Activated CD4-positive, alpha-beta T cell treated with anti-CD3 and anti-CD28 coated beads, Interleukin-2, Interleukin-6, amounts not matched to agents 100 ng/mL and 50 ng/mL, durations not matched to agents 16 hours and 8 hours (primary cell): ENCODE measurements around the gene POLD4.

ENCODE experiments used
- DNase-seq: peaks from one replicate; pipeline ENCODE4 v3.0.0-alpha.2; 2020

POLD4 gene

DNA sequence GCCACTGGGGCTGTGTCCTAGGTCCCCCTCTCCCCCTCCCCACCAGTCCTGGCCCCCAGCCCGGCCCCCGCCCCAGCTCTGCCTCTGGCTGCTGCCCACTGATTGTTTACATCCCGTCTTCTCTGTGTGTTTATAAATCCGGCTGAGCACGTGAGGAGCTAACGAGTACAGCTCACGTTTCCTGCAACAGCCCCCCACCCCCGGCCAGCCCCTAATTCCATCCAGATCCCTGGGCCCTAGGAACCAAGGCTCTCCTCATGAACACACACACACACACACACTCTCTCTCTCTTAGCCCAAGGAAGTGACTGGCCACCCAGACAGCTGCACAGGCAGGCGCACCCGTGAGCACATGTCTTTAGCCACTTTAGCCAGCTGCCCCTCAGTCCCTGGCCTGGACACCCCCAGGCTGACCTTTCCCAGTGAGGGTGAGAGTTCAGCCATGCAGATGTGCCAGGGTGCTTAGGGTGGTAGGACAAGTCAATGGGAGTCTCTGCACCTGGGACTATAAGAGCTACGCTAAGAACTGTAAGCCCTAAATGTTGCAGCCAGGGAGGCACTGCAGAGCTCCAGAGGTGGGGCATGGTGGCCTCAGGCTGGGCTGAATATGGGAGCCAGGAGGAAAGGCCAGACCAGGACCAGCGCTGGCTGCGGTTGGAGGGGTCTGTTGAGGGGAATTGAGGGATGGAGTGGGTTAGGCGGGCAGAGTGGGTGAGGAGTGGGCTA, 17.2 kb upstream of the POLD4 start:
- DNase-seq = no peak

DNA sequence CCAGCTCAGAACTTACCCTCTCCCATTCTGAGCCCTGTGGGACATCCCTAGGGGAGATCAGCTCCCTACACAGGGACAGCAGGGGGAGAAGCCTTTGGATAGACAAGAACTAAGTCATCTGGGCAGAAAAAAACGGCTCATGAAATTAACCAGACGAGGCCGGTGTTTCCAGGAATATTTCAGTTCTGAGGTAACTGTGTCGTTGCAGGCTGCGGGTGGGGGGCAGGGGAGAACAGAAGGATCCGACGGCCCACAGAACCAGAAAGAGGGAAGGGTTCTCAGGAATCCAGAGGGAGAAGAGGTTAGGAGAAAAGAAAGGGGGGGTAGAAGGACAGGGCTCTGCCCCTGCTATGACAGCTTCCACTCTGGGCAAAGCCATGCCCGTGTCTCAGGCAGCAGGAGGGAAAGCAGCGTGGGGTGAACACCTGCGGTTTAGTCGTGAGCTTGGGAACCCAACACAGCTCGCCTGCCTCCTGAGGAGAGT, 16.5 kb upstream of the POLD4 start:
- DNase-seq = no peak

DNA sequence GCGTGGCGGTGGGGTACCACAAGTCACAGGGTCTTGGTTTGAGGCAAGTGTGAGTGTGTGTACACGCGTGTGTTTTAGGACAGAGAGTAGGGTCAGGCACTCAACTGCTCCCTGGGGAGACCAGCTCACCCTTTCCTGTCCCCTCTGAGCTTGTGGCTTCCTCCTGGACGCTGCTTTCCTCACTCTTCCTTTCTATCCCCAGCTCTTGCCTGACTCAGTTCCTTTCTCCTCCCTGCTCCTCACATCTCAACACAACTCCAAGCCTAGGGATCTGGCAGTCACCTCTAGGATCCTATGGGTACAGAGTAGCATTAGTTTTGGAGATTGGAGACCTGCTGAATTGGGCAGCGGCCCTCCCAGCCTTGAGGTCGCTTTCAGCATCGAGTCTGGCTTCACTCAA, 15.9 kb upstream of the POLD4 start:
- no peak for DNase-seq

DNA sequence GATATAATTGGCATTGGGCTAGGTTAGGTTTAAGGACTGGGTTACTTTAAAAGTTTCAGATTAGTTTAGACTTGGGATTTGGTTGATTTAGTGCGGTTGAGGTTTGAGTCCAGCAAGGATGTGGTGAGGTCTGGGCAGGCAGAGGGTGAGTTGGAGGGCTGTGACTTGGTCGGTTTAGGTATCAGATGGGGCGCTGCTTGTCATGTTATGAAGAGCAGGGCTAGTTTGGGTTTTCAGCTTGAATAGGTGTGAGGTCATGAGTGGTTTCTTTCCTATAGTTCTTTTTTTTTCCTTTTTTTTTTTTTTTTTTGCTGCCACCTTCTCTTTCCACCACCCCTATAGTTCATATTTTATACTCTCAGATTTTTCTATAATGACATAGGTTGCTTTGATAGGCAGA, 15.3 kb upstream of the POLD4 start:
- DNase-seq = peak; percentile 70

DNA sequence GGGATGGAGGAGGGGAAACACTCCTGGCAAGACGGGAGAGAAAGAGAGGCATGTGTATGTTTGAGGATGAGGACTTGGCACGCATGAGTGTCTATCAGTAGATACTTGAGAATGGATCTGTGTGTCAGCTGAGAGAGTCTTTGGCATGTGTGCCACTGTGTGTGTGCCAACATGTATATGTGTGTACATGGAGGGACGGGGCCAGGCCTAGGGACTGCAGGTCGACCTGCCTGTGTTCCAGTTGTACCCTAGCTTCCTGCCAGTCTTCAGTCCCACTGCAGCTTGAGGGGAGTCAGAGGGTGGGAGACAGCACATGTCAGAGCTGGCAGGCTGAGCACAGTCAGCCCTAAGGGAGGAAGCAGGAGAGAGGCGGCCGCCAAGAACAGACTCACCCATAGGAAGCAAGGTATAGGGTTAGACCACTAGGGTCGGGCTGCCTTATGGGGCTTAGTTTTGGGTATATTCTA, 14.4 kb upstream of the POLD4 start:
- DNase-seq = no peak

DNA sequence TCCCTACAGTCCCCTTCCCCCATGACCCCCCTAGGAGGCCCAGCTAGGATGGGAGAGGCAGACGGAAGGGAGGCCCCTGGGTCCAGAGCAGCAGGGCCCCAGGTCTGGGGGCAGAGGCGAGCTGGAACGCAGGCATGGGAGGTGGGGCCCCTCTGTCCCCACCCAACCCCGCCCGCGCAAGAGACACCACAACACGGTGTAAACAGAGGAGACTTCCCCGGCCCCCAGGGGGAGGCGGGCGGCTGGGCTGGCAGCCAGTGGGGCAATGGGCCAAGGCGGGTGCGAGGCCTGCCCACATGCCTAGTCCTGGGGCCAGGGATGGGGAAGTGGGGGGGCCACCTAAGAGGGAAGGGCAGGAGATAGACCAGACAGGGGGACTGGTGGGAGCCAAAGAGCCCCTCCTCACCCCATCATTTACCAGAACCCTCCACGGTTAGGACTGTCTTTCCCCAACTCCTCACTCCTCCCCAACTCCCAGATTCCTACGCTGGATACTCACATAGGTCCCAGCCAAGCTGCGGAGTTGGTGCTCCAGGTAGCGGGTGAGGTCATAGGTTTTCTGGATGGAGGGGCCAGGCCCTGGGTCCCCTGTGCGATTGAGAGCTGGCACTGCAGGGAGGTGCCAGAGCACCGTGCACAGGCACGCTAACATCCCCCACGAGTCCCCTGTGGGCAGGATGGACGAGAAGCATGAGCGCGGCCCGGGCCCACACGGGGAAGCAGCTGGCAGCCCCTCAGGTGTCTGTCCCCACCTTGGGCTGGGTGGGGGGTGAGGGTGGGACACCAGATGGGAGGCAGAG, 13.8 kb upstream of the POLD4 start:
- no peak for DNase-seq

DNA sequence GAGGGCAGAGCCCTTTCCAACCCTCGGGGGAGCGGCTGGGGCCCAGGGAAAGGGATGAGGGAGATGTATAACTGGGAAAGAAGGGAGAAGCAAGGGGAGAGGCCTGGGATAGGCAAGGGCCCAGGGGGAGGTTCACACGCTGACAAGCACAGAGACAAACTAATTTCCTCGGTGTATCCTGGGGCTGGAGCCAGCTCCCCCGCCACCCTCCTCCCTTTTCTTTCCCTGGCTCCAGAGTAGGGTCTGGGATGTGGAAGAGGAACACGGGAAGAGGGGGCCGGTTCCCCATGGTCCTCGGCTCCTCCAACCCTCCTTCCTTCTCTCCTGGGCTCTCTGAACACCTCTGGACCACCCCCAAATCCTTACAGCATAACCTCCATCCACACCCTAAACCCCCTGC, 13.2 kb upstream of the POLD4 start:
- DNase-seq = no peak

DNA sequence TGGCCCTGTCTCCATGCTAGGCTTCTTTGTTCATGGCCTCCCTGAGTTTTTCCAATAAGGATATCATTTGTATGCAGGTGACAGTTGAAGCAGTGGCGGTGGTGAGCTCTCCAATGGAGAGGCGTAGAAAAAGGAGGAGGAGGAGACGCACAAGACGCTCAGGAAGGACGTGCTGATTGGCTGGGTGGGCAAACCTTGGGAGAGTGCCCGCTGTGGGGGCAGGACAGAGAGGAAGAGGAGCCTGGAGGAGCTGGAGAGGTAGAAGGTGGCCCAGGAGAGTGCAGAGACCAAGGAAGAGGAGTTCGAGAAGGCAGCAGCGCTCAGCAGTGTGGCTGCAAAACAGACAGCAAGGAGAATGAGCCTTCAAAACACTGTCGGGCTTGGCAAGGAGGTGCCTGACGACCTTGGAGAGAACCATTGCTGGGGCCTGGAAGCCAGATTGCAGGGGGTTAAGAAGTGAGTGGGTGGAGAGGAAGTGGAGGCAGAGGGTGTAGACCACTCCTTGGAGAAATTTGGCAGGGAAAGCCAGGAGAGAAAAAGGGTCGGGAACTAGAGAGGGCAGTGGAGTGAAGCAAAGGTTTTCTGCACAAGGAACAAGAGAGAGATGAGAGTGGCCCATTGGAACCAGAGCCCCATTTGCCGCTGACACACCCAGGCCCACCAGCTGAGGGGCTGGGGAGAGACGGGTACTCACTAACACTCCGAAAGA, 12.5 kb upstream of the POLD4 start:
- no peak for DNase-seq

DNA sequence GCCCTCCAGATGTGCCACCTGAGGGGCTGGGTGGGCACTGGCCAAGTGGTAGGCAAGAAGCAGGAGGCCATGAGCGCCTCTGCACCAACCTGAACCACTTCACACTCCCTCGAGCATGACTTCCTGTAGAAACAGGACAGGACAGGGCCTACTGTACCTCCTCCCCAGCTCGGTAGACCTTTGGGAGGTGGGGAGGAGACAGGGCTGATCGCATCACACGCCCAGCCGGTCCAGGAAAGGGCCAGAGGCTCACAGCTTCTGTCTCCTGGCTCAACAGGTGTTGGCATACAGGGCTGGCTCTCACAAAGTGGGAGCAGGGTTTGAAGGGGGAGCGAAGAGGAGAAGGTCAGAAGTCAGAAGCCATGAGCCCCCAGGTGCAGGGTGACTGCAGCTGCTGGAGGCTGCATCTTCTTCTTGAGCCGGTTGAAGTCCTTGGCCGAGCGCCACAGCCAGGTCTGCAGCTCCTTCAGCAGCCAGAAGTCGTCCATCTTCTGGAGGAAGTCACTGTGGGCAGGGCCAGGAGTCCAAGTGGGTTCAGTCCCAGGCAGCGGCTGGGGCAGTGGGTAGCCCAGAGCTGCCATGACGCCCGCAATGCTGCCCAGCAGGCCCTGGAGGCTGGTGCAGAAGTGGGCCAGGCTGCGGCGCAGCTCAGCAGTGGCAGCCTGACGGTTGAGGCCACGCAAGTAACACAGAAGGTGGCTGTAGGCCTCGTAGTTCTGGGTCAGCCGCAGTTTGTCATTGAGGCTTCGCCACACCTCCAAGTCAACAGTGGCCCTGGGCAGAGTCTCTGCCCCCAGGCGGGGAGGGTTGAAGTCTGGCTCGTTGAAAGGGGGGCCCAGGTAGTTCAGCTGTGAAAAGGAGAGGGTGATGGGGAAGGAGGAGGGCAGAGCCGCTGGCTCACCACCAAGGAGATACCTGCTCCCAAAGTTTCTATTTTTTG, 11.7 kb upstream of the POLD4 start:
- DNase-seq = no peak

DNA sequence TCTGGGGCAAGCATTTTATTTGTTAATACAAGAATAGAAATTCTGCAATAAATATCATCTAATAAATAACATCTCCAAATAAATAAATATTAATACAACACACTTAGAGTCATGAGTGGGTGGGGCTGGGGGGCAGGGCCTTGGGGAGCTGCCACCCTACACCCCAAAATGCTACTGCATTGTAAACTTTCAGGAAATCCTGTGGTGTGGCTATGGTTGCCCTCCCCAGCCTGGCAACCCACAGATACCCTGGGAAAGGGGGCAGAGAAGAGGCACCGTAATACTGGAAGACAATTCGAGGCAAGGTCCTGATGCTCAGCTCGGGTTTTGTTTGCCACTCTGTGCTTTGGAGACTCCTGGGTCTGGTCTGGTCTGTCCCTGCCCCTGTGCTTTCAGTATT, 10.8 kb upstream of the POLD4 start:
- no peak for DNase-seq

DNA sequence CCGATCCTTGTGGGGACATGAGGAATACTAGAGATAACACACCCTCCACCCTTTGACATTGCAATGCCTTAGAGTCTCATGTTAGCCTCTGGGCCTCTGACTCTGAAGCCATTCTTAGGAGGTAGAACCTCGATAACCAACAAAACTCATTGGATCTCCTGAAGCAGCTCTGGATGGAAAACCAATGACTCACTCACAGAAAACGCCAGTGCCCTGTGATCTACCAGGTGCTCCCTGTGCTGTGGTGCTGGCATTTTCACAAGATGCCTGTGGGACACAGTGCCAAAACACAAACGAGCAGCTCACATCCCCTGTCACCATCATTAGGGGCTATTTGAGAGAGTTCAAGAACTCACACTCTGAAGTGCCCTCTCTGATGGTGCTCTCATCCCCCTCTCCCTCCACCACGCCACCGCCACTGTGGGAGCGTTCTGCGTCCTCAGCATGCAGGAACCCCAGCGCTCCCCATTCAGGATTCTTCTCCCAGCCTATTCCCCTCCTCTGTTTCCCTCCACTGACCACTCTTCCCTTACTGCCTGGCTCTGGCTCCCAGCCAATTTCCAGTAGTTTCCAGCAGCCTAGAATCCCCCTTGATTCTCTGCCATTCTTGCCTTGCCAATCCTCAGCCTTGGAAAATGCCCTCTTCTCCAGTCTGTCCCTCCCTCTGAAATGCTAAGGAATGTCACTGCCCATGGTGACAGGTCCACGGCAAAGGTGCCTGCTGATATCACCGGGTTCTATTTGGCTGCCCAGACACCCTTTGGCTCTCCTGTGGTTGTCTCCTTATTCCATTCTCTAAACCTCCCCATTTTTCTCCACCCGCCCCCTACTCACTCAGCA, 4.7 kb upstream of the POLD4 start:
- DNase-seq = no peak

DNA sequence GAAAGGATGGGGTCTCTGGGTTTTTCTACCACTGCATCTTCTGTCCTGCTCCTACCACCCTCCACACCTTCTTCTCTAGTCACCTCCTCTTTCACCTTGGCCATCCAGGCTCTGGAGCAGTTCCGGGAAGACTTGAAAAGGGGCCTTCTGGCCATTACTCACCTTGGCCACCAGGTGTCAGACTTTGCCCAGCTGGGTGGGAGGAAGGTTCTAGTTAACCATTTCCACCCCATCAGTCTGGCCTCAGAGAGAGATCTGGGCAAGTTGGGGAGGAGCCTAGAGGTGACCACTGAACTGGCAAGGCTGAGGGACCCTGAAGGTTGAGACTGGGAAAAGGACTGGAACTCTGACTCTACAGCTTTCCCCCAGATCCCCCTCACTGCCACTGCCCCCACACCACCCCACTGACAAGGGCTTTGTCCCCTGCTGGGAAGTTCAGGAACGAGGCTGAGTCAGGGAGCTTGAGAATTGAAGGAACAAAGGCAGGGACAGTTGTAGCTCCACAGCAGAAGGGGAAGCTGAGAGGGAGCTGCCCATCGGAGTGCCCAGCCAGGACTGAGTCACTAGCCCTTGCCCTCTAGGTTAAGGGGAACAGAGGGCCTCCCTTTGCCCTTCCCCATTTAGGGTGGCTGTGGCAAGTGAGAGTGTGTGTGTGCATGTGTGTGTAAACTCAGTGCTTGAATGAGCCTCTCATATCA, 3.7 kb upstream of the POLD4 start:
- DNase-seq = peak; percentile 85

DNA sequence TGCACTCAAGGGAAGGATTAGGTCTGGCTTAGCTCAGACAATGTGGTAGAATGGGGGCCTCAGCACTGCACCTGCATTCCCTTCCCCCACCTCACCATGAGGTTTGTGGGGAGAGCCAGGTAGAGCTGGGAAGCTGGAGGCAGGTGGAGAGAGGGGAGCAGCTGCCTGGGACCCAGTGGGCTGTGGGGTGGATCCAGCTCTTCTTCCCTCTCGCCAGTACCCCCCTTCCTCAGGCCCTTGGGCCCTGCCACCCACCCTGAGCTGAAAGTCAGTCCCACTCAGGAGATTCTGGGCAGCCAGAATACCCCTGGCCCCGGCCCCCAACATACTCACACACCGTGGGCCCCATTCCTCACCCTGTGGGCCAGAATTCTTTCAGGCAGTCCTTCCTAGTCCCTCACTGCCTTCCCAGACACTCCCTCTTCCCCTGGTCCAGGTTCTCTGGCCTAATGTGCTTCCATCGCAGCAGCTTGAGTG, 3.1 kb upstream of the POLD4 start:
- DNase-seq = no peak

DNA sequence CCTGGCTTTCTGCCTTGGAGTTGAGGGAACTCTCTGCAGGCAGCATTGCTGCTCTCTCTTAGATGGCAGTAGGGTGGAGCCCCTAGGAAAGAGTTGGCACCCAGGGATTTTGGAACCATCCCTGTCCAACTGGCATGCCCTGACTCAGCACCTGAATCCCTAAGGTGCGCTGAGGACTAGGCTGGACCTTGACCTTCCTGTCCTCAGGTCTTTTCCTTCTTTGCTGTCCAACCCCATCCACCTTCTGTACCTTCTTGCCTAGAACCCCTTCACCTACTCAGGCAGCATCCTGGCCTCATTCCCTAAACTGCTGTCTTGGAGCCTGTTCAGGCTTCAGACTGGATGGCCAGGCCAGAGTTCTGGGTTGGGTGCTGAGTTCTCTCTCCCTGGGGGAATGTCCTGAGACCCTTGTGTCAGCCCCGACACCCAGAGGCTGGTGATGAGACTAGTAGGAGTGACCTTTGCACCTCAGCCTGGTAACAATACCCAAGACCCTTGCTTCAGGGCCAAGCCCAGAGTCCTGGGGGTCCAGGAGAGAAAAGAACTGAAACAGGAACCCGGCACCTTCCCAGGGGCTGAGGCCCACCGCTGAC, 2.5 kb upstream of the POLD4 start:
- no peak for DNase-seq

DNA sequence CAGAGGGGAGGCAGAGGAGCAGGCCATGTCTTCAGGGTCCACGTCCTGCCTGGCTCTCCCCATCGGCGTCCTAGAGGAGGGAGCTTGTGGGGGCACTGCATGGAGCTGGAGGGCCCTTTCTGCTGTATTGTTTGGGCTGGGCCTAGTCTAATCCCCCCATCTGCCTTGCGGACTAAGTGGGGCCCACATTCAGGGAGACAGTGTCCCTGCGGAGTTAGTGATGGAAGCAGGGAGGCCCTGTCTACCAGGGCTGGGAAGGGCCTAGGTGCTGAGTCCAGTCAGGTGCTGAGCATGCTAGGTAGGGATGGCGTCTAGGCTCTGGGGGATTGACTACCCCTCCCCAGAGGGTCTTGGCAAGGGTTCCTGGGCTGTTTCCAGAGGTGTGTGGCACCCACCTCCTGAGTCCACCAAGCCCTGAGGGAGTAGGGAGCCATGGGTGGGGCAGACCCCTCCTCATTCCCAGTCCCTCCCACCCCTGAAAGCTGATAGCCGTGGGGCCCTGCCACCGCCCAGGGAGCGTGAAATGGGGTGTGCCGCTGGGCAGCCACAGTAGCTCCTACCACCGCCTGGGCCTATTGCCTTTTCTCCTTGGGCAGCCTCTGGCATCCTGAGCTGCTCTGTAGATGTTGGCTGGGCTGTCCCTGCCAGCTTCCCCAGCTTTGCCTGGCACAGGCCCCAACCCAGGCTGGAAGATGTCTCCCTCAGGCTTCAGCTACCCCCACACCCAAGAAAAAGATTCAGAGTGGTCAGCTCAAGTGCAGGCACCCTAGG, 1.9 kb upstream of the POLD4 start:
- no peak for DNase-seq

DNA sequence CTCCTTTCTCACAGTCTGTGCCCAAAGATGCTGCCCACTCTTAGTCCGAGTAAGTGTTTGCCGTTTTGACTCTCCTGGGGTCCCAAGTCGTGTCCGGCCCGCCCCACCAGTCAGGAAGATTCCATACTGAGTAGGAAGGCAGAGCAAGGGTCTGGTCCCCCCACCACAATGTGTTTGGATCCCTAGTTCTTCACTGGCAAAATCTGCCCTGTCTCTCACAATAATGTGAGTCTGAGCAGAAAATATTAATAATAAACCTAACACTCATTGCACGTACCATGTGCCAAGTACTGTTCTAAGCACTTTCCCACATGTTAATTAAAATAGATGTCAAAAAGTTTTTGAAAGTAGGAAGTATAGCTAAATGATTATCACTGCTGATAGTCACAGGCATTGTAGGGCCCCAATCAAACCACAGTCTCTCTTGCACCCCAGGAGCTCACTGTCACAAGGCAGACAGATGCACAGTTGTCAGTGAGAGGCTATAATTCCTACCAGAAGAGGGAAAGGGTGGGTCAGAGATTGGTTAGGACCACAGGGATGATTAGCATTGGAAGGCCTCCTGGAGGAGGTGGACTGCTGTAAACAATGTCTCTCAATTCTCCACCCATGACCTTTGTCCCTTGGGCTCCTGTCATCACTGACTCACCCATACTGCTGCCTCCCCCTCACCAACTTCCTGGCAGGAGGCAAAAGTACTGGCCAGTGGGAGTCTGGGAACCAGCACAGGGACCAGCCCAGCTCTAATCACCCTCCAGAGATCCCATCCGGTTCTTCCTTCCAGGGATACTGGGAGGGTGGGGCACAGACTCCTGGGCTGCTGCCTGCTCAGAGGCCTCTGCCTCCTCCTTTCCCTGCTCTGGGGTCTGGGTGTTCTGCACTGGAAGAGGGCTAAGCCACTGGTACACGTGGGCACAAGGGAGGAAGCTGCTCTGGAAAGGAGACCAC, 1.0 kb upstream of the POLD4 start:
- no peak for DNase-seq

DNA sequence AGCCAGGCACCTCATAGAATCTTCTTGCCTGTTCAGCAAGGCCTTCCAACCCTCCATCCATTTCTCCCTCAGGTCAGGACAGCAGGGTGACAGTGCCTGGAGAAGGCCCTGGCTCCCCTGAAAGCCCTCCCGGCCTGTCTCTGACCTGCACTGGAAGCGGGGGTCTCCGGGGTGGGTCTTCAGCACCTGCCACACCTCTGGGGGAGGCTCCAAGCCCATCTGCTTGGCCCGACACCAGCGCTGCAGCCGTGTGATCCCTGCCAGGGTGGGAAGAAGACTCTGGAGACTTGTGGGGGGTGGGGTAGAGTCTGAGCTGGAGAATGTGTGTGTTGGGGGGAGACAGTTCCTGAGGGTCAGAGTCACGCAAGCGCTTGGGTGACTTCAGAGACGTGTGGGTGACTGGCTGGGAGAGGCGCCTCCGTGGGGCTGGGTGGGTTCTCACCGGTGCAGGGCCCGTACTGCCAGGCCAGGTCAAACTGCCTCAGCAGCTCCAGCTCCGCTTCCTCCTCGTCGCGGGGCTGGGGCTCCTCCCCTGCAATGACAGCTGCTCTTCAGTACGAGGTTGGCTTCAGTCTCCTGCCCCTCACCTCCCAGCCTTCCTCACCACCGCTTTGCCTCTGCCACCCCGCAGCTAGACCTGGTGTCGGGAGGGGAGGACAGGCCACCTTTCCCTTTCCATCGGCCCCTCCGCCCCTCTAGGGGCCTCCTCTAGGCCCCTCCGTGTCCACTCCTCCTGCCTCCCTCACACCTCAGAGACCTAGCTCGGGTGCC, 615 bp downstream of the POLD4 start:
- peak; percentile 51 for DNase-seq
